ENCODE results near the gene MAP3K21. TPM values are rescaled to one million over a fixed set of nuclear protein-coding genes. Genes with fewer than 3 reads are reported as not detected.

MAP3K21 gene
- total and polyA plus RNA-seq, 2 of the 4 experiments (the other 2 are of a cell fraction) = 0.15 to 0.18 TPM

- POLR2A ChIA-PET (ENCODE audit: unreplicated experiment) = no interaction called here
- CTCF ChIA-PET = no interaction called here
- in situ Hi-C loops (cut with MboI; ENCODE audit: low sequenced_read_pairs) = no loop called here
Measured at GRCh38 chr1:233410906-233411305, 83.4 kb downstream of the MAP3K21 start.

More at GRCh38 chr1:233410906-233411305, 83.4 kb downstream of the MAP3K21 start:
- Histone ChIP-seq H3K9me1 (ENCODE audit: insufficient read depth, low read length) (no peaks in the 10 kb centered on the region), H3K4me1 (ENCODE audit: control insufficient read depth, insufficient read depth, low read length) (no peaks in the 10 kb centered on the region), H4K8ac (ENCODE audit: low read depth in 2 of 2, low read length in 2 of 2) (no peak overlapping the region), H3K27ac (ENCODE audit: insufficient read depth, low read length) (no peak overlapping the region), H3K4ac (ENCODE audit: low read depth, low read length) (no peak overlapping the region), H2BK15ac (ENCODE audit: low read depth, low read length) (no peak overlapping the region), H4K5ac (ENCODE audit: low read depth, low read length) (no peak overlapping the region), H2AK9ac (replicated peaks; ENCODE audit: low read depth, low read length, poor library complexity) (no peak overlapping the region), H3K4me3 (ENCODE audit: insufficient read depth, low read depth, low read length) (no peak overlapping the region), H2AK5ac (ENCODE audit: low read depth, low read length) (no peak overlapping the region), H3K23ac (ENCODE audit: low read depth, low read length) (no peak overlapping the region), H2AFZ (replicated peaks; ENCODE audit: low read length, poor library complexity) (no peak overlapping the region), H3K18ac (ENCODE audit: low read depth, low read length) (no peak overlapping the region), H4K91ac (ENCODE audit: insufficient read depth, low read depth, low read length) (no peak overlapping the region), H3K4me2 (ENCODE audit: low read depth, low read length) (no peak overlapping the region), H4K20me1 (ENCODE audit: insufficient read depth, low read length) (no peaks in the 10 kb centered on the region), H3K56ac (ENCODE audit: extremely low read depth, insufficient read depth, low read length) (no peak overlapping the region), H3K14ac (replicated peaks; ENCODE audit: low read depth, low read length) (no peak overlapping the region), H3K27me3 (ENCODE audit: control insufficient read depth, insufficient read depth, low read length) (no peaks in the 10 kb centered on the region), H2BK20ac (ENCODE audit: low read depth, low read length) (no peak overlapping the region), H2BK5ac (ENCODE audit: low read depth, low read length, poor library complexity, severe bottlenecking) (no peak overlapping the region), H3K9me3 (ENCODE audit: control insufficient read depth, insufficient read depth, low read length) (0 out of 2 replicates have a peak, but pooled peaks cover 5% of the 10 kb centered on the region), H3K36me3 (ENCODE audit: control insufficient read depth, insufficient read depth, low read length) (no peaks in the 10 kb centered on the region), H3K9ac (ENCODE audit: low read depth, low read length) (no peak overlapping the region), H3K79me1 (ENCODE audit: low read depth in 1 of 2, low read length in 2 of 2) (no peaks in the 10 kb centered on the region), H2BK120ac (ENCODE audit: low read depth, low read length) (no peak overlapping the region)
- DNase-seq (no peak), ATAC-seq (ENCODE audit: low read depth) (no peak)
- TF ChIP-seq RAD21 (IDR thresholded peaks at IDR 0.05; ENCODE audit: low read length) = no peak
- TF ChIP-seq MXI1 (IDR thresholded peaks at IDR 0.05; ENCODE audit: borderline replicate concordance, low read depth, low read length) = no peak
- TF ChIP-seq MAZ (IDR thresholded peaks at IDR 0.05; ENCODE audit: borderline replicate concordance, low read depth, low read length) = no peak
- no peak for TF ChIP-seq CEBPB (IDR thresholded peaks at IDR 0.05; ENCODE audit: low read depth, low read length)
- TF ChIP-seq RCOR1 (IDR thresholded peaks at IDR 0.05; ENCODE audit: insufficient replicate concordance, low read length) = no peak
- TF ChIP-seq MAFK (IDR thresholded peaks at IDR 0.05; ENCODE audit: low read depth, low read length) = no peak
- no peak for TF ChIP-seq NFE2L2 (IDR thresholded peaks at IDR 0.05; ENCODE audit: low read depth, low read length)
- no peak for TF ChIP-seq ELK1 (IDR thresholded peaks at IDR 0.05; ENCODE audit: borderline replicate concordance, low read depth, low read length)
- no peak for TF ChIP-seq SMC3 (IDR thresholded peaks at IDR 0.05; ENCODE audit: low read depth, low read length)
- no peak for TF ChIP-seq BHLHE40 (IDR thresholded peaks at IDR 0.05; ENCODE audit: low read depth, low read length)
- TF ChIP-seq USF2 (IDR thresholded peaks at IDR 0.05; ENCODE audit: low read depth, low read length) = no peak
- no peak for TF ChIP-seq POLR2A (IDR thresholded peaks at IDR 0.05; ENCODE audit: low read depth, low read length)
- TF ChIP-seq FOS (IDR thresholded peaks at IDR 0.05; ENCODE audit: low read depth, low read length) = no peak
- no peak for TF ChIP-seq RFX5 (IDR thresholded peaks at IDR 0.05; ENCODE audit: low read depth, low read length)
- no peak for TF ChIP-seq CTCF (conservative IDR thresholded peaks at IDR 0.05; ENCODE audit: low read depth, low read length)
- no peak for TF ChIP-seq CHD1 (IDR thresholded peaks at IDR 0.05; ENCODE audit: low read depth, low read length)
- no TSS peak for BruUV-seq (replicated peaks)
- intact Hi-C loops (cut with micrococcal nuclease) = no loop called here
- dilution Hi-C loops (cut with HindIII; ENCODE audit: low sequenced_read_pairs, unreplicated experiment) = no loop called here
- WGBS, 2 experiments (ENCODE audit: extremely low coverage in 2 of 2, insufficient read length in 1 of 2) = no CpG with 5 or more reads among the region's 5 CpGs
